OCI-LY7 (cell line): ENCODE measurements around the gene NHERF2.

ENCODE experiments used
- EZH2phosphoT487 ChIP-seq: fragments of 200-600 bp; sonication (generic); IDR thresholded peaks from 2 replicates; pipeline ENCODE4 v1.6.1; 2018; ENCODE audit warnings: low read depth, borderline replicate concordance, mild to moderate bottlenecking, mixed run types, antibody characterized with exemption, low read length, moderate library complexity, mixed read lengths
- TF ChIP-seq, protein P1 (sequence below): fragments of 200-600 bp; sonication (generic); conservative IDR thresholded peaks from 2 replicates; pipeline ENCODE4 v1.5.1; 2014; ENCODE audit warnings: mild to moderate bottlenecking, antibody characterized with exemption, low read length, moderate library complexity, mixed read lengths

DNA sequence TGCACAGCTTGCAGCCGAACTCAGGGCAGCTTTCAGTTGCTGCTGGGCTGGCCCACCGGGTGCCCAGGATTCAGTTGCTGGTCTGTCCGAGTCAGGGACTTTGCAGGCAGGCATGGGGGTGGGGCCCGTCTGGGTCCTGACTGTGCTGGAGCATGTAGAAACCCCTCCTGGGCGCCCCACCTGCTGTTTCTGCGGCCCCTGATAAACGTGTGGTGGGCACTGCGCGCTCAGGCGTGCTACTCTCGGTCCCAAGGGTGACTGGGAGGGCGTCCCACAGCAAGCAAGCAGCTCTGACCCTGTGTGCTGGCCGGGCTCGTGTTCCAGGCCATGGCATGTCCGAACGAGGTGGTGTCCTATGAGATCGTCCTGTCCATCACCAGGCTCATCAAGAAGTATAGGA lies 33.6 kb downstream of the NHERF2 start:
- TF ChIP-seq, protein P1, sequence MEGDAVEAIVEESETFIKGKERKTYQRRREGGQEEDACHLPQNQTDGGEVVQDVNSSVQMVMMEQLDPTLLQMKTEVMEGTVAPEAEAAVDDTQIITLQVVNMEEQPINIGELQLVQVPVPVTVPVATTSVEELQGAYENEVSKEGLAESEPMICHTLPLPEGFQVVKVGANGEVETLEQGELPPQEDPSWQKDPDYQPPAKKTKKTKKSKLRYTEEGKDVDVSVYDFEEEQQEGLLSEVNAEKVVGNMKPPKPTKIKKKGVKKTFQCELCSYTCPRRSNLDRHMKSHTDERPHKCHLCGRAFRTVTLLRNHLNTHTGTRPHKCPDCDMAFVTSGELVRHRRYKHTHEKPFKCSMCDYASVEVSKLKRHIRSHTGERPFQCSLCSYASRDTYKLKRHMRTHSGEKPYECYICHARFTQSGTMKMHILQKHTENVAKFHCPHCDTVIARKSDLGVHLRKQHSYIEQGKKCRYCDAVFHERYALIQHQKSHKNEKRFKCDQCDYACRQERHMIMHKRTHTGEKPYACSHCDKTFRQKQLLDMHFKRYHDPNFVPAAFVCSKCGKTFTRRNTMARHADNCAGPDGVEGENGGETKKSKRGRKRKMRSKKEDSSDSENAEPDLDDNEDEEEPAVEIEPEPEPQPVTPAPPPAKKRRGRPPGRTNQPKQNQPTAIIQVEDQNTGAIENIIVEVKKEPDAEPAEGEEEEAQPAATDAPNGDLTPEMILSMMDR, result no peak
- no peak for TF ChIP-seq EZH2phosphoT487
